CD4-positive, CD25-positive, alpha-beta regulatory T cell (primary cell): ENCODE data around the gene GALM. TPM values are rescaled to one million over a fixed set of nuclear protein-coding genes. Genes with fewer than 3 reads are reported as not detected.
A peak's percentile ranks its signal among the peaks of the same experiment; 100 is the strongest.

ENCODE experiments used
- ATAC-seq, 2 donors: fragments of 150-1000 bp; cut with Tn5 transposase; one replicate each; pipeline ENCODE4 v1.10.0; 2021; ENCODE audit warnings: low read depth in 2 of 2, moderate number of reproducible peaks in 2 of 2, moderate library complexity in 1 of 2
- DNase-seq, 3 donors: peaks; one replicate each; pipeline versions ENCODE4 v3.0.0 to v3.0.0-alpha.2; 2012 to 2022; ENCODE audit warnings: mixed read lengths in 1 of 3
- H3K27ac ChIP-seq: one replicate; pipeline ENCODE4 v1.7.0; 2013; ENCODE audit warnings: mild to moderate bottlenecking, low read length; ENCODE audit not compliant: insufficient read depth, poor library complexity, severe bottlenecking
- H3K27me3 ChIP-seq: one replicate; pipeline ENCODE4 v1.7.0; 2013; ENCODE audit warnings: low read length; ENCODE audit not compliant: control insufficient read depth, insufficient read depth
- H3K36me3 ChIP-seq: one replicate; pipeline ENCODE4 v1.7.0; 2013; ENCODE audit warnings: mild to moderate bottlenecking, low read length, moderate library complexity; ENCODE audit not compliant: control insufficient read depth, insufficient read depth
- H3K4me1 ChIP-seq: 2 replicates; pipeline ENCODE4 v1.7.0; 2013; ENCODE audit warnings: mild to moderate bottlenecking, low read length; ENCODE audit not compliant: insufficient read depth, control insufficient read depth, poor library complexity, severe bottlenecking
- H3K4me3 ChIP-seq: one replicate; pipeline ENCODE4 v1.7.0; 2013; ENCODE audit warnings: low read depth, mild to moderate bottlenecking, low read length, moderate library complexity
- H3K9me3 ChIP-seq, 2 experiments: 1 replicate in 1 of 2; 2 replicates in 1 of 2; pipeline ENCODE4 v1.7.0; 2013; ENCODE audit warnings: low read length in 2 of 2, mild to moderate bottlenecking in 1 of 2, moderate library complexity in 1 of 2; ENCODE audit not compliant: control insufficient read depth in 2 of 2
- H3K27ac Mint-ChIP-seq, 3 donors: one replicate each; pipeline ENCODE4 v1.8.0; 2020 to 2022; ENCODE audit warnings: mild to moderate bottlenecking in 3 of 3, mixed read lengths in 3 of 3, moderate library complexity in 2 of 3
- H3K27me3 Mint-ChIP-seq: one replicate; pipeline ENCODE4 v1.8.0; 2022; ENCODE audit warnings: mild to moderate bottlenecking, mixed read lengths
- H3K36me3 Mint-ChIP-seq: one replicate; pipeline ENCODE4 v1.8.0; 2020; ENCODE audit warnings: mixed read lengths
- H3K4me1 Mint-ChIP-seq, 4 donors: one replicate each; pipeline ENCODE4 v1.8.0; 2020 to 2022; ENCODE audit warnings: mixed read lengths in 4 of 4, mild to moderate bottlenecking in 1 of 4
- H3K4me3 Mint-ChIP-seq, 4 donors: one replicate each; pipeline ENCODE4 v1.8.0; 2020 to 2022; ENCODE audit warnings: mild to moderate bottlenecking in 4 of 4, mixed read lengths in 4 of 4, moderate library complexity in 3 of 4
- H3K9me3 Mint-ChIP-seq, 7 donors: one replicate each; pipeline ENCODE4 v1.8.0; 2020 to 2022; ENCODE audit warnings: mixed read lengths in 7 of 7, mild to moderate bottlenecking in 3 of 7, moderate library complexity in 2 of 7
- polyA plus RNA-seq, 4 donors: library from polyadenylated mRNA; unstranded; fragments of 300-500 nt; fragmentation: Illumina TruSeq; gene quantifications; one replicate each; pipeline ENCODE4 v1.2.3, GENCODE V29; 2021
- total RNA-seq: library from RNA; stranded (reverse); gene quantifications from one replicate; pipeline ENCODE4 v1.2.3, GENCODE V29; 2022

GALM gene
- total and polyA plus RNA-seq, 5 donors from 2014 or later: 46.8 to 75.2 (median 49.1) TPM

GRCh38 chr2:38658613-38659012 lies 7.3 kb upstream of the GALM start:
- ATAC-seq: no peak
- Histone ChIP-seq H3K9me3 (no peaks in the 10 kb centered on the region), H3K27me3 (no peaks in the 10 kb centered on the region), H3K4me3 (no peak overlapping the region), H3K27ac (no peak overlapping the region), H3K4me1 (peaks cover 26% of the 10 kb centered on the region), H3K36me3 (no peaks in the 10 kb centered on the region)
- Mint-ChIP-seq H3K27me3 (no peaks in the 10 kb centered on the region), H3K4me1 (peaks cover 16 to 39% (median 22%) of the 10 kb centered on the region in 4 donors), H3K4me3 (no peak overlapping the region), H3K36me3 (no peaks in the 10 kb centered on the region), H3K27ac (no peak overlapping the region), H3K9me3 (peaks cover 0 to 2% (median 0%) of the 10 kb centered on the region in 7 donors)
- no peak for DNase-seq

- Mint-ChIP-seq H3K4me3 (no peak overlapping the region), H3K27ac (no peak overlapping the region), H3K4me1 (peaks cover 16 to 39% (median 21%) of the 10 kb centered on the region in 4 donors), H3K9me3 (peaks cover 0 to under 1% (median 0%) of the 10 kb centered on the region in 7 donors), H3K36me3 (no peaks in the 10 kb centered on the region), H3K27me3 (no peaks in the 10 kb centered on the region)
- Histone ChIP-seq H3K9me3 (no peaks in the 10 kb centered on the region), H3K27ac (no peak overlapping the region), H3K36me3 (no peaks in the 10 kb centered on the region), H3K27me3 (no peaks in the 10 kb centered on the region), H3K4me1 (peaks cover 26% of the 10 kb centered on the region), H3K4me3 (no peak overlapping the region)
- DNase-seq: no peak
- ATAC-seq: no peak
Observed at GRCh38 chr2:38659115-38659514, 6.8 kb upstream of the GALM start.

GRCh38 chr2:38660282-38660681 lies 5.6 kb upstream of the GALM start:
- peaks cover 9 to 37% (median 16%) of the 10 kb centered on the region in 4 donors for H3K4me1 Mint-ChIP-seq
- ATAC-seq: no peak

GRCh38 chr2:38661306-38661705 lies 4.6 kb upstream of the GALM start:
- peaks cover 9 to 41% (median 19%) of the 10 kb centered on the region in 4 donors for H3K4me1 Mint-ChIP-seq
- H3K4me1 ChIP-seq: peaks cover 24% of the 10 kb centered on the region
- no peaks in the 10 kb centered on the region for H3K9me3 Mint-ChIP-seq
- no peaks in the 10 kb centered on the region for H3K9me3 ChIP-seq
- no peak for DNase-seq
- H3K27ac ChIP-seq: no peak overlapping the region
- no peaks in the 10 kb centered on the region for H3K36me3 ChIP-seq
- no peaks in the 10 kb centered on the region for H3K27me3 ChIP-seq
- no peaks in the 10 kb centered on the region for H3K27me3 Mint-ChIP-seq
- no peaks in the 10 kb centered on the region for H3K36me3 Mint-ChIP-seq
- no peak overlapping the region for H3K4me3 ChIP-seq
- no peak overlapping the region for H3K27ac Mint-ChIP-seq
- no peak overlapping the region for H3K4me3 Mint-ChIP-seq
- no peak for ATAC-seq

More at GRCh38 chr2:38660282-38660681, 5.6 kb upstream of the GALM start:
- Mint-ChIP-seq H3K4me3 (no peak overlapping the region), H3K36me3 (no peaks in the 10 kb centered on the region), H3K27ac (no peak overlapping the region), H3K27me3 (no peaks in the 10 kb centered on the region), H3K9me3 (no peaks in the 10 kb centered on the region)
- H3K36me3 ChIP-seq: no peaks in the 10 kb centered on the region
- no peak overlapping the region for H3K4me3 ChIP-seq
- no peaks in the 10 kb centered on the region for H3K9me3 ChIP-seq
- H3K27me3 ChIP-seq: no peaks in the 10 kb centered on the region
- no peak for DNase-seq
- peaks cover 16% of the 10 kb centered on the region for H3K4me1 ChIP-seq
- no peak overlapping the region for H3K27ac ChIP-seq

- Histone ChIP-seq H3K27me3 (no peaks in the 10 kb centered on the region), H3K36me3 (no peaks in the 10 kb centered on the region), H3K27ac (peak overlapping the region; percentile 85), H3K4me1 (peaks cover 68% of the 10 kb centered on the region), H3K9me3 (no peaks in the 10 kb centered on the region), H3K4me3 (peak overlapping the region; percentile 94)
- no peaks in the 10 kb centered on the region for H3K27me3 Mint-ChIP-seq
- H3K4me1 Mint-ChIP-seq: peaks cover 32 to 67% (median 48%) of the 10 kb centered on the region in 4 donors
- H3K9me3 Mint-ChIP-seq: no peaks in the 10 kb centered on the region
- H3K27ac Mint-ChIP-seq: peak overlapping the region; percentile 92 to 99 (median 96)
- H3K4me3 Mint-ChIP-seq: peak overlapping the region; percentile 90 to 99 (median 94)
- peaks cover 11% of the 10 kb centered on the region for H3K36me3 Mint-ChIP-seq
- ATAC-seq (peak; percentile 23 to 30), DNase-seq (peak in 1 of 3 donors; percentile 49)
Observed at GRCh38 chr2:38666556-38666910, 619 bp downstream of the GALM start.

- ATAC-seq: no peak
Observed at GRCh38 chr2:38668092-38668491, 2.2 kb downstream of the GALM start.

GRCh38 chr2:38668779-38669479 lies 3.0 kb downstream of the GALM start:
- DNase-seq: no peak
- Mint-ChIP-seq H3K27me3 (no peaks in the 10 kb centered on the region), H3K9me3 (no peaks in the 10 kb centered on the region), H3K4me3 (peak overlapping the region; percentile 49 to 90 (median 77)), H3K4me1 (peaks cover 33 to 76% (median 60%) of the 10 kb centered on the region in 4 donors), H3K36me3 (peaks cover 19% of the 10 kb centered on the region), H3K27ac (peak overlapping the region in 2 of 3 donors; percentile 80 to 92)
- Histone ChIP-seq H3K27me3 (no peaks in the 10 kb centered on the region), H3K9me3 (no peaks in the 10 kb centered on the region), H3K36me3 (no peaks in the 10 kb centered on the region), H3K4me1 (peaks cover 69% of the 10 kb centered on the region), H3K27ac (peak overlapping the region; percentile 85), H3K4me3 (peak overlapping the region; percentile 94)
- ATAC-seq: no peak

More at GRCh38 chr2:38668092-38668491, 2.2 kb downstream of the GALM start:
- peak overlapping the region; percentile 85 for H3K27ac ChIP-seq
- peaks cover 76% of the 10 kb centered on the region for H3K4me1 ChIP-seq
- Mint-ChIP-seq H3K4me3 (peak overlapping the region; percentile 90 to 99 (median 94)), H3K27me3 (no peaks in the 10 kb centered on the region), H3K36me3 (peaks cover 14% of the 10 kb centered on the region), H3K27ac (peak overlapping the region; percentile 92 to 99 (median 96)), H3K9me3 (no peaks in the 10 kb centered on the region), H3K4me1 (peaks cover 32 to 78% (median 58%) of the 10 kb centered on the region in 4 donors)
- no peaks in the 10 kb centered on the region for H3K27me3 ChIP-seq
- H3K36me3 ChIP-seq: no peaks in the 10 kb centered on the region
- no peaks in the 10 kb centered on the region for H3K9me3 ChIP-seq
- DNase-seq: no peak
- peak overlapping the region; percentile 94 for H3K4me3 ChIP-seq

- DNase-seq (no peak), ATAC-seq (no peak)
- Histone ChIP-seq H3K9me3 (no peaks in the 10 kb centered on the region), H3K27me3 (no peaks in the 10 kb centered on the region), H3K27ac (no peak overlapping the region), H3K4me3 (peak overlapping the region; percentile 94), H3K4me1 (peaks cover 59% of the 10 kb centered on the region), H3K36me3 (peaks cover 9% of the 10 kb centered on the region)
- H3K36me3 Mint-ChIP-seq: peaks cover 25% of the 10 kb centered on the region
- H3K4me3 Mint-ChIP-seq: peak overlapping the region; percentile 18 to 89 (median 72)
- H3K9me3 Mint-ChIP-seq: no peaks in the 10 kb centered on the region
- H3K27me3 Mint-ChIP-seq: no peaks in the 10 kb centered on the region
- H3K27ac Mint-ChIP-seq: peak overlapping the region; percentile 81 to 90 (median 84)
- H3K4me1 Mint-ChIP-seq: peaks cover 33 to 71% (median 51%) of the 10 kb centered on the region in 4 donors
Observed at GRCh38 chr2:38671303-38671702, 5.4 kb downstream of the GALM start.
